T47D (cell line): ENCODE data around the gene ATRX.
"Not testable (repeated sequence)": the region's sequence is repeated elsewhere in the genome, so short reads cannot be mapped to it uniquely, and the experiment has no call there.

Source experiments
- DNase-seq, 2 experiments: peaks; one replicate each; pipeline versions ENCODE4 v3.0.0 to v3.0.0-alpha.2; 2011 to 2012; ENCODE audit warnings: low read depth in 1 of 2, low spot score in 1 of 2
- JUND ChIP-seq: IDR thresholded peaks from 2 replicates; pipeline ENCODE4 v1.6.1; 2012; ENCODE audit warnings: low read depth
- in situ Hi-C: cut with HindIII; loops from 2 replicates; pipeline ENCODE4 v1.10.0; 2016; ENCODE audit warnings: low sequenced_read_pairs, low pct_unique_long_range_greater_than_20kb

ATRX gene, protein sequence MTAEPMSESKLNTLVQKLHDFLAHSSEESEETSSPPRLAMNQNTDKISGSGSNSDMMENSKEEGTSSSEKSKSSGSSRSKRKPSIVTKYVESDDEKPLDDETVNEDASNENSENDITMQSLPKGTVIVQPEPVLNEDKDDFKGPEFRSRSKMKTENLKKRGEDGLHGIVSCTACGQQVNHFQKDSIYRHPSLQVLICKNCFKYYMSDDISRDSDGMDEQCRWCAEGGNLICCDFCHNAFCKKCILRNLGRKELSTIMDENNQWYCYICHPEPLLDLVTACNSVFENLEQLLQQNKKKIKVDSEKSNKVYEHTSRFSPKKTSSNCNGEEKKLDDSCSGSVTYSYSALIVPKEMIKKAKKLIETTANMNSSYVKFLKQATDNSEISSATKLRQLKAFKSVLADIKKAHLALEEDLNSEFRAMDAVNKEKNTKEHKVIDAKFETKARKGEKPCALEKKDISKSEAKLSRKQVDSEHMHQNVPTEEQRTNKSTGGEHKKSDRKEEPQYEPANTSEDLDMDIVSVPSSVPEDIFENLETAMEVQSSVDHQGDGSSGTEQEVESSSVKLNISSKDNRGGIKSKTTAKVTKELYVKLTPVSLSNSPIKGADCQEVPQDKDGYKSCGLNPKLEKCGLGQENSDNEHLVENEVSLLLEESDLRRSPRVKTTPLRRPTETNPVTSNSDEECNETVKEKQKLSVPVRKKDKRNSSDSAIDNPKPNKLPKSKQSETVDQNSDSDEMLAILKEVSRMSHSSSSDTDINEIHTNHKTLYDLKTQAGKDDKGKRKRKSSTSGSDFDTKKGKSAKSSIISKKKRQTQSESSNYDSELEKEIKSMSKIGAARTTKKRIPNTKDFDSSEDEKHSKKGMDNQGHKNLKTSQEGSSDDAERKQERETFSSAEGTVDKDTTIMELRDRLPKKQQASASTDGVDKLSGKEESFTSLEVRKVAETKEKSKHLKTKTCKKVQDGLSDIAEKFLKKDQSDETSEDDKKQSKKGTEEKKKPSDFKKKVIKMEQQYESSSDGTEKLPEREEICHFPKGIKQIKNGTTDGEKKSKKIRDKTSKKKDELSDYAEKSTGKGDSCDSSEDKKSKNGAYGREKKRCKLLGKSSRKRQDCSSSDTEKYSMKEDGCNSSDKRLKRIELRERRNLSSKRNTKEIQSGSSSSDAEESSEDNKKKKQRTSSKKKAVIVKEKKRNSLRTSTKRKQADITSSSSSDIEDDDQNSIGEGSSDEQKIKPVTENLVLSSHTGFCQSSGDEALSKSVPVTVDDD (N-terminal part only)

DNA sequence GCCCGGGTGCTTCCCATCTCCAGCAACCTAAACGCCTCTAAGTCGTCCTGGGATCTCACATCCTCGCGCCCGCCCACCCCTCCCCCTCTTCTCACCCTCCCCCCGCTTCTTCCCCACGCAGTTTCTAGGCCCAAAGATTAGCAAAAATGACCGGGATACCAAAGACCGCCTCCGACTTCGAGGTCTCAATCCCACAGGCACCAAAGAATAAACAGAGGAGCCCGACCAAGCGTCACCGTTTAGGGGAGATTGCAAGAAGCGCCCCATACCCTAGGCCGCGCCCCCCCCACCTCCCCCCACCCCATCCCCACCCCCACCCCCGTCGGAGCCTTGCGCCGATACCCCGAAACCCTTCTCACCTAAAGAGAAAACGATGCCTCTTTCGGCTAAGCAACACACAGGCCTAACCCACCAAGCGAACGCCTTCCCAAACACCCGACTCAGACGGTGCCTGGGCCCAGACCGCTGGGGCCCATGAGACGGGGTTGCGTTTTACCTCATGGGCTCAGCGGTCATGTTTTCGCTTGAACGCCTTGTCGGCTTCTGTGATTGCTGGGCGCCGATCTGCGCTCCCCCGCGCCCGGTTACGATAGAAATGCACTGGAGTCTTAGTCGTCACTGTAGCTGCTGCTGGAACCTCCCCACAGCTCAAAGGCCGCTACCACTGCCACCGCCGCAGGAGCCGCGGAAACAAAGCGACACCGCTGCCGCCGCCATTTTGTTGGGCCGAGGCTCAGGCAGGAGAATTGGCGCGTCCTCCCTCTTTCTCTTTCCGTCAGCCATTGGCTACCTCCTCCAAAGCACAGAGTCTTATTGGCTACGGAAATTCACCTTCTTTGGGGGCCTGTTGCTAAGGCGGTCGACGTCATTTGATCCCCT is at the start of gene ATRX:
TSS of gene ATRX (minus strand) at position 731 of the 879 bp plus-strand sequence. CDS start at position 516, 215 bp downstream.
- in situ Hi-C loops: no loop called here
- no peak for TF ChIP-seq JUND

DNA sequence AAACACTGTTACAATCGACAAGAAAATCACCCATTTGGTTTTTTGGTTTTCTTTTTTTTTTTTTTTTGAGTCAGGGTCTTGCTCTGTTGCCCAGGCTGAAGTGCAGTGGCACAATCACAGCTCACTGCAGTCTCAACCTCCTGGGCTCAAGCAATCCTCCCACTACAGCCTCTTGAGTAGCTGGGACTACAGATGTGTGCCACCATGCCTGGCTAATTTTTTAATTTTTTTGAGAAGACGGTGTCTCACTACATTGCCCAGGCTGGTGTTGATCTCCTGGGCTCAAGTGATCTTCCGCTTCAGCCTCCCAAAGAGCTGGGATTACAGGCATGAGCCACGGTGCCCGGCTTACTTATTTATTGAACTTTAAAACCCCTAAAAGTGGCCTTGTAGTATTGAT is 45.5 kb upstream of the ATRX start:
- in situ Hi-C loops, DNase-seq: not testable (repeated sequence)

More for the DNA sequence above, at the start of gene ATRX:
- peak; percentile 52 to 76 for DNase-seq

DNA sequence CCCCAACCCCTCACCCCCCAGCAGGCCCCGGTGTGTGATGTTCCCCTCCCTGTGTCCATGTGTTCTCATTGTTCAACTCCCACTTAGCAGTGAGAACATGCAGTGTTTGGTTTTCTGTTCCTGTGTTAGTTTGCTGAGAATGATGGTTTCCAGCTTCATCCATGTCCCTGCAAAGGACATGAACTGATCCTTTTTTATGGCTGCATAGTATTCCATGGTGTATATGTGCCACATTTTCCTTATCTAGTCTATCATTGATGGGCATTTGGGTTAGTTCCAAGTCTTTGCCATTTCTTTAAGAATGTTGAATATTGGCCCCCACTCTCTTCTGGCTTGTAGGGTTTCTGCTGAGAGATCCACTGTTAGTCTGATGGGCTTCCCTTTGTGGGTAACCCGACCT is 36.0 kb upstream of the ATRX start:
- not testable (repeated sequence) for DNase-seq

DNA sequence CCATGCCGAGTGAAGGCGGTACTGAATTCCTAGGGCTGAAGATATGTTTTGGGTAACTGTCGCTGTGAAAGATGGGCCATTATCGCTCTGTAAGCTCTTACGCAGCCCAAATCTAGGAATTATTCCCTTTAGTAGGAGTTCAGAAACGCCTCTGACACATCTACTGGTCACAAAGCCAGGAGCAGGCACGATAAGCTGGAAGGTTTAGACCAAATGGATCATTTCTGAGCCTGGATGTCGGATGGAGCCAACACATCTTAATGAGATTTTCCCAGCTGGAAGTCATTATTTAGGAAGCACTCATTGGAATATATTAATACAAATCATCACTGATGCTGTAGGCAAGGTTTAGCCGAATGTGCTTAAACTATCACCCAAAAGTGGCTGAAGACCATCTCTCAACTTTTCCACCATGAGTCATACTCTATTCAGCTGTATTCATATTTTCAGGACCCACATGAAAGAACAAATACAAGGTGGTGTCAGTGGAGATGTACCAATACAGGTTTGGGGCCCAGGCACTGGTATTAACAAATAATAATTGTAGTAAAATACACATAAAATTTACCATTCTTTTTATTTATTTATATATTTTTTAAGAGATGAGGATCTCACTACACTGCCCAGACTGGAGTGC is 34.2 kb upstream of the ATRX start:
- TF ChIP-seq JUND: no peak
- in situ Hi-C loops: no loop called here

More for the DNA sequence above, 36.0 kb upstream of the ATRX start:
- in situ Hi-C loops: not testable (repeated sequence)

DNA sequence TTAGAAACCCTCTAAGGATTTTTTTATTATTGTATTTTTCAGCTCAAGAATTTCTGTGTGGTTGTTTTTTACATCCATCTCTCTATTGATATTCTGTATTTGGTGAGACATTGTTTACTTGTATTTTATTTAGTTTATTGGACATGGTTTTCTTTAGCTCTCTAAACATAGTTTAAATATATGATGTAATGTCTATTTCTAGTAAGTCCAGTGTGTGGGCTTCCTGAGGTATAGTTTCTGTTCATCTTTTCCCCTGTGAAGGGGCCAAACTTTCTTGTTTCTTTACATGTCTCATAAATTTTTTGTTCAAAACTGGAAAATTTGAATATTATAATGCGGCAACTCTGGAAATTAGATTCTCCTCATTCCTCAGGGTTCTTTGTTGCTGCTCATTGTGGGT is 28.2 kb upstream of the ATRX start:
- no peak for DNase-seq
- no peak for TF ChIP-seq JUND
- in situ Hi-C loops: no loop called here

More for the DNA sequence above, 34.2 kb upstream of the ATRX start:
- DNase-seq: no peak

DNA sequence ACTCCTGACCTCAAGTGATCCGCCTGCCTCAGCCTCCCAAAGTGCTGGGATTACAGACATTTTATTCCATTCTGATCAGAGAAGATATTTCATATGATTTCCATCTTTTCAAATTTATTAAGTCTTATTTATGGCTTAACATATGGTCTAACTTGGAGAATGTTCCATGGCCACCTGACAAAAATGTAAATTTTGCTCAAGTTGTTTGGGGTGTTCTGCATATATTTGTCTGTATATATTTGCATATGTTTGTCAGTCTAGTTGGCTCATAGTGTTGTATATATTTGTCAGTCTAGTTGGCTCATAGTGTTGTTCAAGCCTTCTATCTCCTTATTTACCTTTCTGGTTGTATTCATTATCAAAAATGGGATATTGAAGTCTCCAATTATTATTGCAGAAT is 16.2 kb upstream of the ATRX start:
- TF ChIP-seq JUND: no peak
- no peak for DNase-seq
- in situ Hi-C loops: no loop called here

DNA sequence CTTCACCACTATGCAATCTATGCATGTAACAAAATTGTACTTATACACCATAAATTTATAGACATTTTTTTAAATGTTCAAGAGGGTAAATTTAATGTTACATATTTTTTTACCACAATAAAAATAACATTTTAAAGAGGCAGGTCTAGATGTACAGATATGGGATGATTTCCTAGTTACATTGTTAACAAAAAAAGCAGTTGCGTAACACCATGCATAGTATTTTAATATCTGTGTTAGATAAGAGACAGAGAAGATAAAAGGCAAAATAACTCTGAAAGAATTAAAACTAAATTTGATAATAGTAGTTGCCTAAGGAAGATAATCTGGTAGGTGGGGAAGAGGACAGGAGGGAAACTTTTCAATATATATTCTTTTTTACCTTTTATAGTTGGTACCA is 9.1 kb upstream of the ATRX start:
- no peak for TF ChIP-seq JUND
- in situ Hi-C loops: no loop called here
- DNase-seq: no peak

DNA sequence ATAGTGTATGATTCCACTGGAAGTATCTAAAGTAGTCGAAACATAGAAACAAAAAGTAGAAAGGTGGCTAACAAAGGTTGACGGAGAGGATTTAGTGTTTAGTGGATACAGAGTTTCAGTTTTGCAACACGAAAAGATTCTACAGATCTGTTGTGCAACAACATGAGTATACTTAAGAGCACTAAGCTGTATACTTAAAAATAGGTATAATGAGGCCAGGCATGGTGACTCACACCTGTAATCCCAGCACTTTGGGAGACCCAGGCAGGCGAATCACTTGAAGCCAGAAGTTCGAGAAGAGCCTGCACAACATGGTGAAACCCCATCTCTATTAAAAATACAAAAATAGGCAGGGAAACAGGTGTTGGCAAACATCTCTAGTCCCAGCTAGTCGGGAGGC is 7.9 kb upstream of the ATRX start:
- in situ Hi-C loops: no loop called here
- TF ChIP-seq JUND: no peak
- no peak for DNase-seq

DNA sequence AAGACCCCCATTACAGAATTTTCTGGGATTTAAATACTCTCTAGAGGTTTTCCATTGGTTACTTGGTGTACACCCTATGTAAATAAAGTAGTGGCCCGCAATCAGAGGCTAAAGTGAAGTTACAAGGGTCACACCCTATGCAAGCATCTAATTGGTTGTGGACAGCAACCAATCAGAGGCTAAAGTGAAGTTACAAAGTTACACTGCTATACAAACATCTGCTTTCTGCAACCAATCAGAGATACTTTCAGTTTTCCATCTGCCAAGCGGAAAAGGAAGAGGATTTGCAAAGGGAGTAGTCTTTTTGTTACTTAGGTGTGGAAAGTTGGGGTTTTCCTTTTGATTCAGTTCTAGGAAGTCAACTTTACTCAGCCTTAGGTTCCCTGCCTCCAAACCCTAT is 2.0 kb upstream of the ATRX start:
- peak in 1 of 2 experiments; percentile 45 for DNase-seq
- no peak for TF ChIP-seq JUND
- in situ Hi-C loops: no loop called here

DNA sequence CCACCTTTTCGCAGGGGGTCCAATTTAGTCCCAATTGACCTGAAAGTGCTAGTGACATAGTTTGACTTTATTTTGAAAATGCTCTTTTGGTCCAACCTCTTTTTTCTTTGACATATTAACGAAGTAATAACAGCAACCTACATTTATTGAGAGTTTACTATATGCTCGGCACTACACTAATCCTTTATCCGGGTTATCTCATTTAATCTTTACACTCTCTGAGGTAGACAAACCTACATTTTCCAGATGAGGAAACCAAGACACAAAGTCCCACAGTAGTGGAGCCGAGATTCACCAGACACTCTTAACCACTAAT is 307 bp upstream of the ATRX start:
- no peak for DNase-seq
- TF ChIP-seq JUND: no peak
- in situ Hi-C loops: no loop called here

DNA sequence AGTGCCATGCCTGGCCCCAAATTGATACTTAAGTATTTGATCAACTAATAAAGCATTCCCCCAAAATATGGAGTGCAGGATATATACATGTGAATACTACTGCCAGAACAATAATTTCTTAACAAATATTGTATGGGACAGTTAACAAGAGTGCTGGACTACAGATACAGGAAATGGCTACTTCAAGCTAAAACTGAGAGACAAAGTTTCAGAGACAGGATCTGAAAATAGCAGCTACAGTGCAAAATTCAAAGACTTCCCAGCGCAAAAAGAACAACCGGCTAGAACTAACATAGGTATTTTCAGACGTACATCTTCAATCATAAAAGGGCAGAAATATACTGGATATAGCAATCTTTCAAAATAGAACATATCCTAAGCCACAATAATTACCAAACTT is 6.3 kb downstream of the ATRX start:
- DNase-seq: no peak
- in situ Hi-C loops: no loop called here
- no peak for TF ChIP-seq JUND
